ACHN (cell line): ENCODE measurements around the gene NUP205.
"Not testable (repeated sequence)": the region's sequence is repeated elsewhere in the genome, so short reads cannot be mapped to it uniquely, and the experiment has no call there.

Experiments
- DNase-seq: peaks from one replicate; pipeline ENCODE4 v3.0.0-alpha.2; 2015
- in situ Hi-C: cut with HindIII; loops from 2 replicates; pipeline ENCODE4 v1.10.0; 2017; ENCODE audit warnings: low sequenced_read_pairs, low pct_ligation_motif_present, low pct_unique_long_range_greater_than_20kb

Gene NUP205

DNA sequence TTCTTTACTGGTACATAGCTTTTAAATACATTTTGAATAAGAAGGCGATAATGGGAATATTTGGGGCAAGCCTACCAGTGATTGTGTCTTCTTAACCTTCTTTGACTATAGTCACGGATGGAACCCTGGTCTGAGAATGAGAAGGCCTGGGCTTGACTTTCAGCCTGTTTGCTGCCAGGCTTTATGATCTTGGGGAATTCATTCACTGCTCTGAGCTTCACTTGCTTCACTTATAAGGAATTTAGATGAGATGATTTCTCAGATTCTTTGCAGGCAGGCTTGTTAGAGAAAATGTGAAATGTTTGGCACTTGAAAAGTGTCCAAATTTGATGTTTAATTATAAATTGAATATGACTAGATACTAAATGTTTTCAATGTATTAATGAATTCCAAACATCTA lies 42.5 kb downstream of the NUP205 start:
- in situ Hi-C loops: no loop called here
- DNase-seq: no peak

DNA sequence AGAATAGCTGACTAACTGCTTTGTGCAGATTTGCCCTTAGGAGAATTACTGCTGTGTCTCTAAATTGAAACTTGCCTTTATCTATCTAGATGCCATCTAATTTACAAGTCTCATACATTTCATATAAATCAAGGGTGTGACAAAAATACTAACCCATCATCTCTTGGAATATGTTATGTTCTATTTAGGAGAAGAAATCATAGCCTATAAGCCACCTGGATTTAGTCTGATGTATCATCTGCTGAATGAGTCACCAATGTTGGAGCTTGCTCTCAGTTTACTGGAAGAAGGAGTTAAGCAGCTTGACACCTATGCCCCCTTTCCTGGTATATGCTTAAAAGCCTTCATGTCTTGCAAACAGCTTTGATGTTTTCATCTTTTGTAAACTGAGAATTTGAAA lies 43.5 kb downstream of the NUP205 start:
- in situ Hi-C loops: no loop called here
- peak; percentile 18 for DNase-seq

DNA sequence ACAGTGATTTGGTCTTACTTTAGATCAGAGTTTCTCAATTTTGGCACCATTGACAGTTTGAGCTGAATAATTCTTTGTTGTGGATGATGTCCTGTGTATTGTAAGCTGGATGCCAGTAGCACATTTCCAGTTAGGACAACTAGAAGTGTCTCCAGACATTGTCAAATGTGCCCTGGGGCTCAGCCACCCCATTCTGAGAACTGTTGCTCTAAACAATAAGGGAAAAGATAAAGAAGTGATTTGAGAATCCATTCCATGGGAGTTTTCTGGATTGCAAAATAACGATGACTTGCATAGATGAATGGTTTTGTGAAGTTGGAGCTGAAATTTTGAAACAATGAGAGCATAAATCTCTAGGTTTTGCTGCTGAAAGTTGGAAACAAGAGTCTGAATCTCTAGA lies 44.6 kb downstream of the NUP205 start:
- DNase-seq: no peak
- in situ Hi-C loops: no loop called here

DNA sequence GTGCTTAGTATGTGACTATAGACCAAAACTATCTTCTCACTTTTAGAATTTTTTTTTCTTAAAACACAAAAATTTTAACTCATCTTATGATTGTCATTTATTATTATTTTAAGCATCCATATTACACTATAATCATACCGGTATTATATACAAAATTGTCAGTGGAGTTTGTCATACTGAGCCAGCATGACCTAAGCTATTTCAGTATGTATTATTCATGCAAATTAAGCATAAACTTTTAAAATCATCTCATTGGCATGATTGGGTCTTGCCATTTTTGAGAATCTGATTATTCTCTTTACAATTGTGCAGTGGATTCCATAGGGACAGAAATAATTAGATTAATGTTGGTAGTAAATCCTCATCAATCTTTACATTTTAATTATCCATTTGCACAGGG lies 58.4 kb downstream of the NUP205 start:
- no peak for DNase-seq
- in situ Hi-C loops: no loop called here

DNA sequence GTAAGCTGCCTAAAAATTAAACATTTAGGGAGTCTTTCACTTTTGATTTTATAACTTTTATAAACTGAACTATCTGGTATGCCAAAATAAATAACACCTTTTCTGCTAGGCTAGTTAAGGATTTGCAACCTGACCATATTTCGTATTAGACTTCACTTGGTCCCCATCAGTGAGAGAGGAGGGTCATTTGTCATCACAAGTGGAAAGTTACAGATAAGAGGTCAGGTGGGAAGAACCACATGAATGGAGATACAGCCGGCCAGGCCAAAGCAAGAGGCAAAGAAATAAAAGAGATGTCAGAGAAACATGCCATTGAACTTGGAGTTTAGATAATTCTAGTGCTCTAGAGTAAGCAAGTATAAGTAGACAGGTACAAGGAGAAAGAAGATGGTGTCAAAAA lies 60.1 kb downstream of the NUP205 start:
- no peak for DNase-seq
- in situ Hi-C loops: no loop called here

DNA sequence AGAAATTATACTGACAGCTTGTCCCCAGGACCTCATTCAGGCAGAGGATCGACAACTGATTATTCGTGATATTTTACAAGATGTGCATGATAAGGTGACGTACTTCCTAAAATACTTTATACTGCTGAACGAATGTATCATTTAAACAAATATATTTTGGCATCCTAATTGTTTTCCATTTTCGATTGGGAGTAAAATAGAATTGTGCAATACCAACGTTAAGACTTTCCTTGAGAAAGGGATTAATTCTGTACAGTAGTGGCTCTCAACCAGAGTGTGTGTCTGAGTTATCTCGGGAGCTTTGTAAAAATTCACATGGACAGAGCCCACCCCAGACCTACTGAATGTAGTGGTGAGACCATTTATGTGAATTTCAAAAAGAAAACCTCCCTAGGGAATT lies 60.8 kb downstream of the NUP205 start:
- DNase-seq: no peak
- in situ Hi-C loops: no loop called here

DNA sequence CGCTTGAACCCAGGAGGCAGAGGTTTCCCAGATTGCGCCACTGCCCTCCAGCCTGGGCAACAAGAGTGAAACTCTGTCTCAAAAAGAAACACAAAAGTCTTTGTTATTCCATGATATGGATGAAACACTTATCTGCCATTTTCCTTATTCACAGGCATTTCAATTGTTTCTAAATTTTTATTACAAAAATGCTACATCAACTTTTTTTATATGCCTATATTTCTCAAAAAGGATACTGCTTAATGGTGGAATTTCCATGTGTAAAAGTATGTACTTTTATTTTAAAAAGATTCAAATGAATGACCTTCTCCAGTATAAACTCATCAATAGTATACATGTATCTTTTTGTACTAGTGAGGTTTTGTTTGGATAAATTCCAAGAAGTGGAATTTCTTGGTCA lies 62.7 kb downstream of the NUP205 start:
- no peak for DNase-seq
- in situ Hi-C loops: no loop called here

DNA sequence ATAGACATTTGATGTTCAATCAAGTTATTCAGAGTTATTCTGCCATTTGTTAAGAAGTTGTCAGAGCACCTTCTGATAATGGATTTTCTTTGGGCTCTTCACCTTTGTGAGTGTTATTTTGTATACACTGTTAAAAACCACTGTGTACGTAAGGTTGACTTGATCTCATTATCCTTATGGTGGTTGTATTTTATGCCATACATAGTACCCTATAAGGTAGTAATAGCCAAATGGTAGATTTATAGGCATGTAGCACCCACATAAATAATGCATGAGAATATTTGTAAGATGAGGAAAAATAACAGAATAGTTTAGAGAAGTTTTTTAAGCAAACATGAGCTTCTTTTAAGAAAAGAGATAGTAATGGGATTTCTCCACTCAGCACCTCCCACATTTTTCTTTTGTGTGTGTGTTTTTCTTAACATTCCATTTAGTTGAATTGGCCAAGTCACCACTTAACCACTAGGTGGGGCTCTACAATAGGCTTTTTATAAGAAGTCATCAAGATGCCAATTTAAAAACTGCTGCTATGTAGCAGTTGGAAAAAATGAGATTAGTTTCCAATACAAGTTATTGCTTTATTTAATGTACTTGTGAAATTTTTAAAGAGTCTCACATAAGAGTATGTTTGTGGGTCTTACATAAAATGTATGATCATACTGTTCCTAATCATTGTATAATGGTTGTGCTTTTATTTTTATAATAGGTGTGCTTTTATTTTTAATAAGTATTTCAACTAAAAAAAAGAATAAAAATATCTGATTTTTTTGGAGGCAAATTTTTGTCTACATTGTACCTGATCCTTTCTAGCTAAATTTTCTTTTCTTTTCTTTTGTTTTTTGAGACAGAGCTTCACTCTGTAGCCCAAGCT lies 63.5 kb downstream of the NUP205 start:
- DNase-seq: peak; percentile 88
- in situ Hi-C loops: no loop called here

DNA sequence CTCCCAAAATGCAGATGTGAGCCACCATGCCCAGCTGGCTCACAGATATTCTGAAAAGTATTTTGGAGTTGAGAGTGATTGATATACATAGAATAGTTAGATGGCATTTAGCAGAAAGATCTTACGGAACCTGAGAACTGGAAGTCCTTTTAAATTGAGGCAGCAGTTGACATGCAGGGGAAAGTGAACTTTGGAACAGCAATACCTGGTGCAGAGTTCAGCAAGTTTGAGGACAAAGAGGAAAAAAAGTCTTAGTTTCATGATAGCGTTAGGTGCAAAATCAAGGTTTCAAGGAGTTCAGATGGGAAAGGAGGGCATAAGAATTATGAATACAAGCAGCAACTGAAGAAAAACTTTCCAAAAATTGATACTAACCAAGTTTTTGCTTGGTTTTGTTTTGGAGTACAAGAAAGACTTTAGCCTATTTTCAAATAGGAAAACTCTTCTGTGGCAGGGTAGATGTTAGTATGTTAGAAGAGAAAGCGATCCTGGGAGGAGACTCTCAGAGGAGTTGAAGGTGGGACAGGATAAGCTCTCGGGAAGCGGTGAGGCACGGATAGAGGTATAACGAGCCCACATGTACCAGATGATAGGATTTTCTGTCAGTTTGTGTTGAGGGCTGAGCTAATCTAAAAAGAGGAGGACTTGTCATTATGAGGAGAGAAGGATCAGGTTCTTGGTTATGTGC lies 76.6 kb downstream of the NUP205 start:
- DNase-seq: no peak
- in situ Hi-C loops: no loop called here

DNA sequence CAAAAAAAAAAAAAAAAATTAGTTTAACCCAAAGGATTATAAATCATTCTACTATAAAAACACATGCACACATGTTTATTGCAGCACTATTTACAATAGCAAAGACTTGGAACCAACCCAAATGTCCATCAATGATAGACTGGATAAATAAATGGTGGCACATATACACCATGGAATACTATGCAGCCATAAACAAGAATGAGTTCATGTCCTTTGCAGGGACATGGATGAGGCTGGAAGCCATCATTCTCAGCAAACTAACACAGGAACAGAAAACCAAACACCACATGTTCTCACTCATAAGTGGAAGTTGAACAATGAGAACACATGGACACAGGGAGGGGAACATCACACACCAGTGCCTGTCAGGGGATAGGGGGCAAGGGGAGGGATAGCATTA lies 82.0 kb downstream of the NUP205 start:
- in situ Hi-C loops, DNase-seq: not testable (repeated sequence)

DNA sequence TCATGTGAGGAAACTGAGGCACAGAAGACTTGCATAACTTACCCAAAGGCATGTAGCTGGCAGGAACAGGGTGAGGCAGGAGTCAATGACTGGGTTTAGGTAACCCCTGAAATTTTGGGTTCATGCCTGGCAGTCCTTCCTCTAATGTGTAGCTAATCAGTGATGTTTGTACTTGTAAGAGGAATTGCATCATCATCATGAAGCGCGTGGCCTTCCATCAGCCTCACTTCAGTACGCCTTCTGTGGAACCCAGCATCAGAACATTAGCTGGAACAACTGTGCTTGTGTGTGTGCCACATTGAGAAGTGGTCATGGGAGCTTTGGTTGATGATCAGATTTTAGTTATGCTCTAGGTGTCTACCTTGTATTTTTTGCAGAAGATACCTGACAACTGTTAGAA lies 86.4 kb downstream of the NUP205 start:
- DNase-seq: no peak
- in situ Hi-C loops: no loop called here

DNA sequence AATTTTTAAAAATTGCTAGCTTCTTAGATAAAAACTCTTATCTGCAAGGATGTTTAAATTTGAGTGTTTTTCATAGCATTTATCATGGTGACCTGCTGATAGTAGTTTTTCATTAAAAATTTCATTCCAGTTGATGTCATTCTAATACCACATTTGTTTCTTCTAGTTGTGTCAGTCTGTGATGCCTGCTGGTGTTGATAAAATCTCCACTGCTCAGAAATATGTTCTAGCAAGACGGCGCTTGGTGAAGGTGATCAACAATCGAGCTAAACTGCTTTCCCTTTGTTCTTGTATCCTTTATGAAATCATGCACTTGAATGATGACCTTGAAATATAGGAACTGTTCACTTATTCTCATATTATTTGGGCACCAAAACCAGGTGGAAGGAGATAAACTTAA lies 87.0 kb downstream of the NUP205 start:
- no peak for DNase-seq
- in situ Hi-C loops: no loop called here

DNA sequence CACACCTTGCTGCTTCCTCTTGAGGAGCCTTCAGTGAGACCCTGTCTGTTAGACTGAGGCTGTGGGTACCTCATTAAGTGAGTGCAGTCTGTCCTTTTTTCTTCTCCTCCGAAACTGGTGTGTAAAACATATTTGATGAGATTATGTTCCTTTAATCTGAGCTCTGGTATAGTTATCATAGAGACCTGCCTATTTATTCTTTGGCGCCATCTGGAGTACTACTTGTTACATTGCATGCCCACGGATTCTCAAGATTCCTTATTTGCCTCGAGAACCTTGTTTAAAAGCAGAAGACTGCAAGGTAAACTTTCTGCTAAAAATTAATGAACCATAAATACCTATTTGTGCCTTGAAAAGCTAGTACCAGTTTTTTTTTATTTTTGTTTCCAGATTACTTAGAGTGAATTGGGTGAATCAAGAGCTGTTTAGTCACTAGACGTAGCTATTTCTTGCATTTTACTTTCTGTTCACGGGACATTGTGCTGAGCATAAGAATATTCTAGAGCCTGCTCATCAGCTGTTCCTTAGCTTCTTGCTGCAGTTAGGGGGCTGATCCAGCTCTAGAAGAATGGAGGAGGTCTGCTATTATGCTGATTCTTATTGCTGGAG lies 87.7 kb downstream of the NUP205 start:
- in situ Hi-C loops: no loop called here
- DNase-seq: peak; percentile 73

DNA sequence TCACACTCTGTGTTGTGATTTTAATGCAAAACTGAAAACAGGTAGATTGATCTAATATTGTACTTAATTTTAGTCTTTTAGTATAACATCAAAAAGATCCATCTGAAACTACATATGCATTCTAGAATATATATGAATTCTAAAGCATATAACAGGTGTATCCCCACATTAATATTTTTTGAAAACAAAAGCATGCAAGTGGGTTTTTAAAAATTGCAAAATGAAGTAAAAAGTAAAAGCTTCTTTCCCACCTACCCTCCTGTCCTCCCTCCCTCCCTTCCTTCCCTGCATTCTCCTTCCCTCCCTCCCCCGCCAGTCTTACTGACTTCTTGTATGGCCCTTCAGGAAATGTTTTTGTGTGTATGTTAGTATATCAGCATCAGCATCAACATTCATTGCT lies 90.0 kb downstream of the NUP205 start:
- DNase-seq: no peak
- in situ Hi-C loops: no loop called here

DNA sequence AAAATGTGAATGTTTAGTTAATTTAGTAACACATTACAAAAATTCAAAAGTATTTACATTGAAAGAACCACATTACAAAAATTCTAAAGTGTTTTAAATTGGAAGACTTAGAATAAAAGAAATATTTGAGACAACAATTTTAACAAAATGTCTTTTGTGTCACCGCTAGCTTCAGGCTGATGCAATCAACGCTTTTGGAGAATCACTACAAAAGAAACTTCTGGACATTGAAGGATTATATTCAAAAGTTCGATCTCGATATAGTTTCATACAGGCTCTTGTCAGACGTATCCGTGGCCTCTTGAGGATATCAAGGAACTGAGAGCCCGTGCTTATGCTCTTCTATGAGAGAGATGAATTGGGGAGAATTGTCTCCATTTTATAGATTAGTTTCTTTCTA lies 90.5 kb downstream of the NUP205 start:
- DNase-seq: no peak
- in situ Hi-C loops: no loop called here

DNA sequence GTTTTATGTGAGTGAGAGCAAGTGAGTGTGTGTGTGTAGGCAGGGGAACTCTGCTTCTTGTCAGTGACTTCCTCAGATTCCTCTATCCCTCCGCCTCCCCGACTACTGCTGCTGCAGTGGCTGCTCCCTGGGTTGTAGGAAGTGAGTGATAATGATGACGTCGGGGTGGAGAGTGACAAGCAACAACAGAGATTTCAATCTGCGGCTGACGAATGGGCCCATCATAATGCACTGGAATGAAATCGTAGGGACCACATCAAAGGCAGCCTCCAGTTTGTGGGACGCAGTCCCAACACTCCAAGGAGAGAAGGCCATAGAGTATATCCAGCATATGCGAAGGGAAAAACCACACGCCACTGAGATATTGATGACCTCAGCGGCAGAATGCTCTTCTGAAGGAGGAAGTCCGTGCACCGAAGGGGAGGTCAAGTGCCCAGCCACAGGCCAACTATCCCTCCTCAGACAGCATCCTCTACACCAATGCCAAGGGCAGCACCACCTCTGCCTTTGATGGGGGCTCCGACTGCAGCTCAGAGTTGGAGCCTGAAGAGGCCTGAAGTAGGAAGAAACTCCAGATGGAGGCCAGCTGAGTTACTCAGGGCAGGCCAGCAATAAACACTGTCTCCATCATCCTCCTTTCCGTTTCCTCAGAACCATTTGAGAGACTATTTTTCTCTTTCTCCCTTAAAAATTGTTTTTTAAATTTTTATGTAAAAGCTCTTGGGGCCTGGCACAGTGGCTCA lies 93.3 kb downstream of the NUP205 start:
- in situ Hi-C loops: no loop called here
- DNase-seq: no peak

DNA sequence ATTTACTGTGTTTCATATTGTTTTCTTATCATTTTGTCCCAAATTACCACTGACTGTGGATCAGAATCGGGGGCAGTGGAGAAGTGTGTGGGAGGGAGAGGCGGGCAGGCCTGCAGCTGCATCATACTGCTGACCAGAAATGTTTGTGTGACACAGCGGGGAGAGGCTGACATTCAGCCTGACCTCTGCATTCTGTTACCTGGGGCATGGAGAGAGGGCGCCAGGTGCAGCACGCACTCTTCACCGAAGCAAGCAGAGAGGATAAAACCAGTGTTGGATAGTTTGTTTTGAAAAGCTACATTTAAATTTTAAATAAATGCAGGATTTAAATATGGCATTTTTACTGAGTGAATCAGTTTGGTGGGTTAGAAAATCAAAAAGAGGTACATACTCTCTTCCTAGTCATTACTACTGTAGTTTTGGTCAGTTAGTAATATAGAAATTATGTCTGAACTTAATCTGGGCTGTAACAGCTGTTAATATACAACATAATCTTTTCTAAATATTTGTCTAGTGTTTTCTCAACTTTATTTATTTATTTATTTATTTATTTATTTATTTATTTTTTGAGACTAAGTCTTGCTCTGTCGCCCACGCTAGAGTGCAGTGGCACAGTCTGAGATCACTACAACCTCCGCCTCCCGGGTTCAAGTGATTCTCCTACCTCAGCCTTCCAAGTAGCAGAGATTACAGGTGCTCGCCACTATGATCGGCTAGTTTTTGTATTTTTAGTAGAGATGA lies 95.8 kb downstream of the NUP205 start:
- in situ Hi-C loops: no loop called here
- no peak for DNase-seq

DNA sequence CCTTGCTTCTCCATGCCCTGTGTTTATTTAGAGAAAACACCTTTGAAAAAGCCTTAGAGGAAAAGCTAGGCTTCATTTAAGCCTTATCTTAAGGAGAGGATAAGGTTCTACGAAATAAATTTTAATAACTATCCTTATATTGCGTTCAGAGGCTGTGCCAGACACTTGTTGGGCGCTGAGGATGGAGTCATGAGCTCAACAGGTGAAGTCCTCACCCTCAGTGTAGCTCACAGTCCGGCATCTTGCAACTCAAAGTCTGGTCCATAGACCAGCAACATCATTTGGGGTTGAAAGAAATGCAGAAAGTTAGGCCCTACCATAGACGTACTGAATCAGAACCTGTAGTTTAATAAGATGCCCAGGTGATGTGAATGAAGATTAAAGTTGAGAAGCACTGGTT lies 100.8 kb downstream of the NUP205 start:
- in situ Hi-C loops: no loop called here
- DNase-seq: no peak
